Measurements from ENCODE around the gene DPP9. TPM values are rescaled to one million over a fixed set of nuclear protein-coding genes. Genes with fewer than 3 reads are reported as not detected.

Gene DPP9
- total RNA-seq, 2 donors from 2014 or later: 56.3 to 100 TPM

DNA sequence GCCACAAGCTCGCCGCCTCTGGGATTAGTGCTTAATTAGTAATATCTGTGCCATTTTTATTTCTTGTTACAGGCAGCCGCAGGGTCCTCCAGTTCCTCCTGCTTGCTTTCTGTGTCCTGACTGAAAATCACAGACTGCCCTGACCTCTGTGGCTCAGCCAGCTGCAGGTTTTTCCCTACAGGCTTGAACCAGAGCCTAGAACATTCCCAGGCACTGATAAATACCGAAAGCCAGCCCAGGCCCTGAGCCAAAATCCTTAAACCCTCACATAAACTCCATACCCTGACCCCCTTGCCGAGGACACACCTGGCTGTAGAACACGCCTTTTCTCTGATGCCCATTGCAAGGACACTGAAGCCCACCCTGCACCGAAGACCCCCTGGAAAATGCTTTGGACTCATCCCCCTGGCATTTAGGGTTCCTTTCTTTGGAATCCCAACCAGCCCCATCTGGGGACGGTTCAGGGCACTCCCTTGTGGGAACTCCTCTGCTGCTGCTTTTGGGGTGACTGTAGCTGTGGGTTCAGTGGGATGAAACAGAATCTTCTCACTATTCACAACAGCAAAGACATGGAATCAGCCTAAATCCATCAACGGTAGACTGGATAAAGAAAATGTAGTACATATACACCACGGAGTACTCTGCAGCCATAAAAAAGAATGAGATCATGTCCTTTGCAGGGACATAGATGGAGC is 15.5 kb downstream of the DPP9 start:
- no peak for DNase-seq
- intact Hi-C loops (cut with DNase I): no loop called here
- peaks cover 9% of the 10 kb centered on the region for H3K4me1 ChIP-seq

DNA sequence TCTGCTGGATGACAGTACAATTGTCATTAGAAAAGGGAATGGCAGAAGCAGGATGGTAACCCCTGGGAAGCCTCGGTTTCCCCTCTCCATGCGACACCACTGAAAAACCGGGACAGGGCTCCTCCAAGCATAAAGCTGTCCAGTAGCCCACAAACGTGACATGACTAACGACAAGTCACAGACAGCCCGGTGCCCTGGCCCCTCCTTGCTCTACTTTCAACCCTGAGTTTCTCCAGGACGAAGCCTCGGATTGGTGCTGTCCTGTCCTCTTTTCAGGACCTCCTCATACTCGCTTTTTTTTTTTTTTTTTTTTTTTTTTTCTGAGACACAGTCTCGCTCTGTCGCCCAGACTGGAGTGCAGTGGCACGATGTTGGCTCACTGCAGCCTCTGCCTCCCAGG is 16.3 kb downstream of the DPP9 start:
- TF ChIP-seq, protein P1, sequence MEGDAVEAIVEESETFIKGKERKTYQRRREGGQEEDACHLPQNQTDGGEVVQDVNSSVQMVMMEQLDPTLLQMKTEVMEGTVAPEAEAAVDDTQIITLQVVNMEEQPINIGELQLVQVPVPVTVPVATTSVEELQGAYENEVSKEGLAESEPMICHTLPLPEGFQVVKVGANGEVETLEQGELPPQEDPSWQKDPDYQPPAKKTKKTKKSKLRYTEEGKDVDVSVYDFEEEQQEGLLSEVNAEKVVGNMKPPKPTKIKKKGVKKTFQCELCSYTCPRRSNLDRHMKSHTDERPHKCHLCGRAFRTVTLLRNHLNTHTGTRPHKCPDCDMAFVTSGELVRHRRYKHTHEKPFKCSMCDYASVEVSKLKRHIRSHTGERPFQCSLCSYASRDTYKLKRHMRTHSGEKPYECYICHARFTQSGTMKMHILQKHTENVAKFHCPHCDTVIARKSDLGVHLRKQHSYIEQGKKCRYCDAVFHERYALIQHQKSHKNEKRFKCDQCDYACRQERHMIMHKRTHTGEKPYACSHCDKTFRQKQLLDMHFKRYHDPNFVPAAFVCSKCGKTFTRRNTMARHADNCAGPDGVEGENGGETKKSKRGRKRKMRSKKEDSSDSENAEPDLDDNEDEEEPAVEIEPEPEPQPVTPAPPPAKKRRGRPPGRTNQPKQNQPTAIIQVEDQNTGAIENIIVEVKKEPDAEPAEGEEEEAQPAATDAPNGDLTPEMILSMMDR (IDR thresholded peaks at IDR 0.05): no peak
- Histone ChIP-seq H3K27ac (no peak overlapping the region), H3K4me1 (peaks cover 9% of the 10 kb centered on the region), H3K27me3 (no peaks in the 10 kb centered on the region), H3K4me3 (no peak overlapping the region), H3K9me3 (no peaks in the 10 kb centered on the region), H3K36me3 (peaks cover 19% of the 10 kb centered on the region), H3K9ac (ENCODE audit: low read depth in 2 of 2, low read length in 2 of 2) (no peak overlapping the region)
- intact Hi-C loops (cut with DNase I): no loop called here
- no peak for DNase-seq

More for the DNA sequence above, 15.5 kb downstream of the DPP9 start:
- Histone ChIP-seq H3K9me3 (no peaks in the 10 kb centered on the region), H3K27me3 (no peaks in the 10 kb centered on the region), H3K36me3 (peaks cover 19% of the 10 kb centered on the region), H3K27ac (no peak overlapping the region), H3K9ac (ENCODE audit: low read depth in 2 of 2, low read length in 2 of 2) (no peak overlapping the region), H3K4me3 (no peak overlapping the region)
- TF ChIP-seq, protein P1 (IDR thresholded peaks at IDR 0.05): no peak

DNA sequence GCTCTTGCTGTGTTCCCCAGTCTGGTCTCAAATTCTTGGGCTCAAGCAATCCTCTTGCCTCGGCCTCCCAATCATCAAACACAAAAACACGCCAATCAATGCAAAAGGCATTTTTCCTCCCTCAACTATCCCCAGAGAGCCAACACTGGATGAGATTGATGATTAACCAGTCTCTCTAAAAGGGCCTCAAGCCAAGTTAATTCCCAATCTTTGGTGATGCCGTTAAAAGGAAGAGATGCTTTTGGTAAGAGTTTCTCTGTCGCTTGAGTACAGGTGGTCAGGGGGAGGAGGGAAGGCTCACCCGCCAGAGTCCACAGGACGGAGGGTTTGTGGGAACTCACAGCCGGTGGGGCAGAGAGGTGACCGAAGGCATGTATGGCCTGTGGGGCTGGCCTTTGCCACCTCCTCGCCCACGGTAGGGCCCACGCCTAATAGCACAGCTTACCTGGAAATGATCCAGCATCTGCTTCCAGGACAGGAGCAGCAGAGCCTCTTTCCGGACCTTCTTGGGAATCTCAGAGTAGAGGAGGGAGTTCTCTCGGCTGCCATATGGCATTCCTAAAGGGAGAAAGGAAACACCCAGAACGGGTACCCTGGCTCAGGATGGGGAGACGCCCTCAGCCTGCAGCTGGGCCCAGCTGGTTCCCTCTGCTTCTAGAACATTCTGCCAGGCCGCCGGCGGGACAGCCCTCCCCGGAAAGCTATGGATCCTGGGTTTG is 18.1 kb downstream of the DPP9 start:
- intact Hi-C loops (cut with DNase I): no loop called here
- H3K9me3 ChIP-seq: no peaks in the 10 kb centered on the region
- no peak overlapping the region for H3K4me3 ChIP-seq
- no peak overlapping the region for H3K9ac ChIP-seq (ENCODE audit: low read depth in 2 of 2, low read length in 2 of 2)
- peaks cover 12% of the 10 kb centered on the region for H3K36me3 ChIP-seq
- peak overlapping the region; percentile 37 for H3K27ac ChIP-seq
- peak; percentile 58 for DNase-seq
- H3K27me3 ChIP-seq: no peaks in the 10 kb centered on the region
- TF ChIP-seq, protein P1 (IDR thresholded peaks at IDR 0.05): no peak
- H3K4me1 ChIP-seq: peaks cover 9% of the 10 kb centered on the region

DNA sequence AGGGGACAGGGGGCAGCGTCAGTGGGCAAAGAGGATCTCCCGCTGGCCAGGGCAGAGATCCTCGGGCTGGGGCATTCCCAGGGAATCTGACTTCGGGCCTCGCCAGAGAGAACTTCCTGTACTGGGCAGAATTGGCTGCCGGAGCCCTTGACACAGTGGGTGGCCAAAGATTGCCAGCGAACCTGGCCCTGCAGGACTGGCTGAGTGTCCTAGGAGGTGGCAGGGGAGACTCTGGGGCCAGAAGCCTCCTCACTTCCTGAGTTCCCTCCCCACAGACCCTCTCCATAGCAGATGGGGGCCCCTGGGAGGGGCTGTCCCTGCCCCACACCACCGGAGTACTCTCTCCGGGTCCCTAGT is 19.3 kb downstream of the DPP9 start:
- DNase-seq: no peak
- H3K36me3 ChIP-seq: peaks cover 8% of the 10 kb centered on the region
- intact Hi-C loops (cut with DNase I): no loop called here

DNA sequence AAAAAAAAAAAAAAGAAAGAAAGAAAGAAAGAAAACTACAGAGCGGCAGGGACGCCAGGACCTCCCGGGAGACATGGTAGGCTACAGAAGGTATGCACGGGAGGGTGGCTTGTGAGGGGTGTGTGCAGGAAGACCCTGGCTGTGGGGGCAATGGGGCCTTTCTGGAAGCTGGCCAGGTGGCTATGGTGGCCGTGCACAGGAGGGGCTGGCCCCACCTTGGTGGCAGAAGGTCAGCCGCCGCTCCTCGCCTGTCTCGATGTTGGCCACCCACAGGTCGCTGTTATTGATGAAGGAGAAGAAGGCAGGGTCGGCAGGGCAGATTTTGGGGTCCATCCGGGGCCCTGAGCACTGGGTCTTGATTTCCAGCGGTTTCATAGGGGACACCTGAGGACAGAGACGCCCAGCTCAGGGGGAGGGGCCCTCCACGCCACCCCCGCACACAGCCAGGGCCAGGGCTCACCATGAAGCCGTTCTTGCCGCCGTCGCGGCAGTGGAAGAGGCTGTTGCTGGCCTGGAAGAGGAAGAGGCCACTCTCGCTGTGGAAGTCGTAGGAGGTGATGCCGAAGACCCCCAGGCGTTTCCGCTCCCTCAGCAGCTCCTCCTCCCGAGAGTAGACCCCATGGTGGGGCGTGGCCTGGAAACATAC is 19.8 kb downstream of the DPP9 start:
- intact Hi-C loops (cut with DNase I): no loop called here
- peaks cover 9% of the 10 kb centered on the region for H3K4me1 ChIP-seq
- no peak for DNase-seq
- no peak overlapping the region for H3K4me3 ChIP-seq
- no peaks in the 10 kb centered on the region for H3K27me3 ChIP-seq
- H3K9ac ChIP-seq (ENCODE audit: low read depth in 2 of 2, low read length in 2 of 2): no peak overlapping the region
- H3K36me3 ChIP-seq: peaks cover 8% of the 10 kb centered on the region
- TF ChIP-seq, protein P1 (IDR thresholded peaks at IDR 0.05): no peak
- no peak overlapping the region for H3K27ac ChIP-seq
- H3K9me3 ChIP-seq: no peaks in the 10 kb centered on the region

More for the DNA sequence above, 19.3 kb downstream of the DPP9 start:
- Histone ChIP-seq H3K4me3 (no peak overlapping the region), H3K4me1 (peaks cover 9% of the 10 kb centered on the region), H3K27me3 (no peaks in the 10 kb centered on the region), H3K9ac (ENCODE audit: low read depth in 2 of 2, low read length in 2 of 2) (no peak overlapping the region), H3K9me3 (no peaks in the 10 kb centered on the region), H3K27ac (no peak overlapping the region)
- TF ChIP-seq, protein P1 (IDR thresholded peaks at IDR 0.05): no peak
